NOMO-1 treated with dmso at 0.1 percent for 144 hours (cell line): ENCODE results near the gene TES.
"Not testable (repeated sequence)": the region's sequence is repeated elsewhere in the genome, so short reads cannot be mapped to it uniquely, and the experiment has no call there.

Experiments
- DNase-seq: peaks from one replicate; lab custom pipeline; 2025; ENCODE audit not compliant: unreplicated experiment; lab: John Stamatoyannopoulos, UW

The TES gene

GRCh38 chr7:116280803-116281202 is 70.5 kb downstream of the TES start:
- DNase-seq, result no peak

GRCh38 chr7:116283595-116284204 is 73.4 kb downstream of the TES start:
- DNase-seq, result no peak

DNA sequence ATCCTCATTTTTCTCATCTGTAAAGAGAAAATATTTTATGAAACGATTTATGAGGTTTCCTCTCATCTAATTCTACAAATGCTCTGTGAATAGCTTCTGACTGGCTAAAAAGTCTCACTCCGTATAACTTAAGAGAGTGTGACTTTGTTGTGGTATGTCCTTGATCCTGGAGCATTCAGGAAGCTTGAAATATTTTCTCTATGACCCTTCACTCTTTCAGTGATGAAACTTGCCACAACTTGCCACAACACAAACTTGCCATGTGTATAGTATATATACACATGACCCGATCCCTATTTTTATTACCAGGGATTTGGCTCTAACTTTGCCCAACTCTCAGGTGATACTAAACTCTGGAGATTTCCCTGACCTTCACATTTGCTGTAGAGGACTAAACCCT is 74.1 kb downstream of the TES start:
- no peak for DNase-seq

GRCh38 chr7:116285252-116285651 is 74.9 kb downstream of the TES start:
- DNase-seq, result no peak

DNA sequence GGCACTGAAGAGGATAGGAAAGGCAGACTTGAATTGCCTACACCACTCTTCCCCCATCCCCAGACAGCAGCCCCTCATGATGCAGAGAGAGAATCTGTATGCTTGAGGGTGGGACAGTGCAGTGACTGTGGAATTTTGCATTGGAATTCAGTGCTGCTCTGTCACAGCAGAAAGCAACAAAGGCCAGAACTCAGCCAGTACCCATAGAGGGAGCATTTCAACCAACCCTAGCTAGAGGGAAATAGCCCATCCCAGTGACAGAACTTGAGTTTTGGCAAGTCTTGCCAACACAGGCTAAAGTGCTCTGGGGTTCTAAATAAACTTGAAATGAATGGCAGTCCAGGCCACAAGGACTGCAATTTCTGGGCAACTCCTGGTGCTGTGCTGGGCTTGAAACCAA is 80.4 kb downstream of the TES start:
- no peak for DNase-seq

DNA sequence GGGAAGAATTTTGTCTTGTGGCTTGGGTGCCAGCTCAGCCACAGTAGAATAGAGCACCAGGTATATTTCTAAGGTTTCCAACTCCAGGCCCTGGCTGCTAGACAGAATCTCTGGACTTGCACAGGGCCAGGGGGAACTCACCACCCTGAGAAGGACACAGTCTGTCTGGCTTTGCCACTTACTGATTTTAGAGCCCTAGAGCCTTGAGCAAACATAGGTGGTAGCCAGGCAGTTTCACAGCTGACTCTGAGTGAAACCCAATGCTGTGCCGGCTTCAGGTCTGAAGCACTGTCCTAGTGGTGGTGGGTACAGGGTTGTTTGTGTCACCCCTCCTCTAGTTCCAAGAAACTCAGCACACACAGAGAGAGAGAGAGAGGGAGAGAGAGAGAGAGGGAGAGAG is 81.6 kb downstream of the TES start:
- no peak for DNase-seq

GRCh38 chr7:116292381-116292780 is 82.0 kb downstream of the TES start:
- DNase-seq, result no peak

DNA sequence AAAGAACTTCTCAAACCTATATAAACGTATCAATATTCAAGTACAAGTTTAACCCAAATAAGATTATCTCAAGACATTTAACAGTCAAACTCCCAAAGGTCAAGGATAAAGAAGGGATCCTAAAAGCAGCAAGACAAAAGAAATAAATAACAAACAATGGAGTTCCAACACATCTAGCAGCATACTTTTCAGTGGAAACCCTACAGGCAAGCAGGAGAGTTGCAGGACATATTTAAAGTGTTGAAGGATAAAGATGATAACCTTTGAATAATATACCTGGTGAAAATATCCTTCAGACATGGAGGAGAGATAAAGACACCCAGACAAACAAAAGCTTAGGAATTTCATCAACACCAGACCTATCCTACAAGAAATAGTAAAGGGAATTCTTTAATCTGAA is 82.8 kb downstream of the TES start:
- DNase-seq, result no peak

DNA sequence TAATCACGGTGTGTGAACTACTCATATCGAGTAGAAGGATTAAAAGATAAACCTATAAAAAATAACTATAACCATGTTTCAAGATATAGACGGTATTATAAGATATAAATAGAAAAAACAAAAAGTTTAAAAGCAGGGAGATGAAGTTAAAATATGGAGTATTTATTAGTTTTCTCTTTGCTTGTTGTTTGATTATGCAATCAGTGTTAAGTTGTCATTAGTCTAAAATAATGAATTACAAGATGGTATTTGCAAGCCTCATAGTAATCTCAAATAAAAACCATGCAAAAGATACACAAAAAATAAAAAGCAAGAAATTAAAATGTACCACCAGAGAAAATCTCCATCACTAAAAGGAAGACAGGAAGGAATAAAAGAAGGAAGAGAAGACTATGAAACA is 83.3 kb downstream of the TES start:
- DNase-seq, result no peak

DNA sequence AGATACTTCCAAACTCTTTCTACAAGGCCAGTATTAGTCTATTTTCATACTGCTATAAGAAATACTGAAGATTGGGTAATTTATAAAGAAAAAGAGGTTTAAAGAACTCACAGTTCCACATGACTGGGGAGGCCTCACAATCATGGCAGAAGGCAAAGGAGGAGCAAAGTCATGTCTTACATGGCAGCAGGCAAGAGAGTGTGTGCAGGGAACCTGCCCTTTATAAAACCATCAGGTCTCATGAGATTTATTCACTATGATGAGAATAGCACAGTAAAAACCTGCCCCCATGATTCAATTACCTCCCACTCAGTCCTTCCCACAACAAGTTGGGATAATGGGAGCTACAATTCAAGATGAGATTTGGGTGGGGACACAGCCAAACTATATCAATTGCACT is 85.6 kb downstream of the TES start:
- not testable (repeated sequence) for DNase-seq

DNA sequence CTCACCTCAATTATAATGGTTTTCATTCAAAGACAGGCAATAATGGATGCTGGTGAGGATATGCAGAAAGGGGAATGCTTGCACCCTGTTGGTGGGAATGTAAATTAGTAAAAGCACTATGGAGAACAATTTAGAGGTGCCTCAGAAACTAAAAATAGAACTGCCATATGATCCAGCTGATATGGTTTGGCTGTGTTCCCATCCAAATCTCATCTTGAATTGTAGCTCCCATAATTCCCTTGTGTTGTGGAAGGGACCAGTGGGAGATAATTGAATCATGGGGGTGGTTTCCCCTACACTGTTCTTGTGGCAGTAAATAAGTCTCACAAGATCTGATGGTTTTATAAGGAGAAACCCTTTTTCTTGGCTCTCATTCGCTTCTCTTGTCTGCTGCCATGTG is 87.7 kb downstream of the TES start:
- DNase-seq, result no peak

GRCh38 chr7:116298576-116298975 is 88.2 kb downstream of the TES start:
- DNase-seq, result no peak

DNA sequence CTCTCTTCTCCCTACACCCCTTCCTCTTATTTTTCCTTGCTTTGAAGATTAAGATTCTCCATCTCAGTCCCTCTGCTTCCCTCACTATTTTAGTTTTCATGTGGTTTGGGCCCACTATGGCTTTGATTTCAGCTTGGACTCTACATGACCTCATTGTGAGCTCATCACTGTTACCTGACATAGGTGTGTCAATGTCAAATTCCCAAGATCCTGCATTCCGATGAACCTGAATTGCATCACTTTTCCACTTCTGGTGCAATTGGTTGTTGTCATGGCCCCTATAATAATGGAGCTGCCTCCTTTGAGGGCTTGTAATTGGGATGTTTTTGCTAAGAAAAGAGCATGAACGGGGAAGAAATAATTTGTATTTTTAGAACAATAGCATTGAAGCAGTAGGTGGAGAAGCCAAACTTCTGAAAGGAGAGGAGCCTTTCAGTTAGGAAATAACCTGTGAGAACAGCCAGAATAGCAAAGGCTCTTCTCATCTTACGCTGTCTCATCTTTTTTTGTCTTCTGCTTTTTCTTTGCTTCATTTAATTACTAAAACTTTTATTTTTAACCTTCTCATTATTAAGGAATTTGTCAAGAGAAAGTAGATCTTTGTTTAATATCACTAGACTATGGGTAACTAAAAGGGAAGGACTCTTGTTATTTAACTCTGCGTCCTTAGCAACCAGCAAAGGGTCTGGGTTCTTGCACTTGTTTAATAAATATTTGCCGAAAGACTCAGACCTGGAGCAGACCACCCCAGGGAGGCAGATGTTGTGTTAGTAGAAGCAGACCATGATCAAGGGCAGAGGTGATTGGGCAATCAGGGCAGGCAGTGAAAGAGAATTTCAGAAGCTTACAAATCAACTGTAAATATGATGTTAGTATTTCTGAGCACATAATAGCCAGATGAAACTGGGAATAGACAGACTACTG is 95.4 kb downstream of the TES start:
- DNase-seq, result no peak

GRCh38 chr7:116306409-116307048 is 96.2 kb downstream of the TES start:
- DNase-seq, result no peak

DNA sequence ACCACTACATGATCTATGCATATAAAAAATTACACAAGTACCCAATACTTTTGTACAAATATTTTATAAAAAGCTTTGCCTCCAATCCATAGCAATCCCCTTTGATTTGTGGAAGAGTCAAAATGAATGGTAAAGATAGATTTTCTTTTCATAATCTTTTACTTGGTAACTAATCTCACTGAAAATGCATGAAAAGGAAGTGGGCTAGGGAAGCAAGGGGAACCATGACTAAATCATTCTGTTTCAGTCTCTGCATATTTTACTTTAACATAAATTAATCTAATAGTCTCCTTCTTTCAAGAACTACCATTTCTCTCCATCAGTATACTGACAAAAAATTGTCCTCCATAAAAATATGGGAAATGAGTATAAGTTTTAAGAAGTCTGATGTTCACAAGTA is 96.9 kb downstream of the TES start:
- no peak for DNase-seq
